NCI-H82 treated with DMSO at 0.1 percent for 48 hours (cell line): ENCODE results near the gene MOSMO.

Source experiments
- DNase-seq: peaks from one replicate; lab custom pipeline; 2025; ENCODE audit not compliant: unreplicated experiment; lab: John Stamatoyannopoulos, UW

The MOSMO gene

GRCh38 chr16:22132801-22133200 is 124.9 kb downstream of the MOSMO start:
- no peak for DNase-seq
